Measurements from ENCODE around the gene NIPSNAP2.
"Not testable (repeated sequence)": the region's sequence is repeated elsewhere in the genome, so short reads cannot be mapped to it uniquely, and the experiment has no call there.

The NIPSNAP2 gene

GRCh38 chr7:55977831-55978230, 13.4 kb downstream of the NIPSNAP2 start:
- no peak for DNase-seq

GRCh38 chr7:55980266-55980665, 15.9 kb downstream of the NIPSNAP2 start:
- no peak for DNase-seq

DNA sequence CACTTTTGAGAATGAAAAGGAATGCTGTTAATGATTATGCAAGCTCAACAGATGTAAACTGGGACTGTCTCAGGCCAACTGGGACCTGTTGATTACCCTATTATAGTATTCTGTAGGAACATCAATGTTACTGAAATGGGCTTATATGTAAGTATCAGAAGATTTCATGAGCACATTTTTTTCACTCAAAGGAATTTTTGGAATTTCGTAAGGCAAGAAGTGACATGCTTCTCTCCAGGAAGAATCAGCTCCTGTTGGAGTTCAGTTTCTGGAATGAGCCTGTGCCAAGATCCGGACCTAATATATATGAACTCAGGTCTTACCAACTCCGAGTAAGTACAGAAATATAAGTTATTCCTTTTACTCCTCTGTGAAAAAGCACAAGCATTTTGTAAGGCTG, 19.2 kb downstream of the NIPSNAP2 start:
- DNase-seq, result no peak

GRCh38 chr7:55992346-55992745, 28.0 kb downstream of the NIPSNAP2 start:
- DNase-seq, result no peak

DNA sequence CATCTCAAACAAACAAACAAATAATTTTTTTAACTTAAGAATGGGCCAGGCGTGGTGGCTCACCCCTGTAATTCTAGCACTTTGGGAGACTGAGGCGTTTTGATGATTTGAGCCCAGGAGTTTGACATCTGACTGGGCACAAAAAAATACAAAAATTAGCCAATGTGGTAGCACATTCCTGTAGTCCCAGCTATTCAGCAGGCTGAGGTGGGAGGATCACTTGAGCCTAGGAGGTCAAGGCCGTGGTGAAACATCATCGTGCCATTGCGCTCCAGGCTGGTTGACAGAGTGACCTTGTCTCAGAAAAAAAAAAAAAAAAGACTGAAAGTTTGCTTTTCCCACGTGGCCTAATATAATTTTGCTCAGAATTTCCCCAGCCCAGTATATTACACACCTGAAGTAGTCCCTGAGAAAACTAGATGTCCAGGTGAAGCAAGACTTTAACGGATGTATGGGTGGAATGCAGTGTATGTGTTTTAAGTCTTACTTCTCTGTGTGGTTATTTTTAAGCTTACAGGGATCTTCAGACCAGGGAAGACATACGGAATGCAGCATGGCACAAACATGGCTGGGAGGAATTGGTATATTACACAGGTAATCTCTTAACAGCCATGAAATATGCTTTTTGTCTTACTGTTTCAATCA, 32.6 kb downstream of the NIPSNAP2 start:
- DNase-seq, result no peak

DNA sequence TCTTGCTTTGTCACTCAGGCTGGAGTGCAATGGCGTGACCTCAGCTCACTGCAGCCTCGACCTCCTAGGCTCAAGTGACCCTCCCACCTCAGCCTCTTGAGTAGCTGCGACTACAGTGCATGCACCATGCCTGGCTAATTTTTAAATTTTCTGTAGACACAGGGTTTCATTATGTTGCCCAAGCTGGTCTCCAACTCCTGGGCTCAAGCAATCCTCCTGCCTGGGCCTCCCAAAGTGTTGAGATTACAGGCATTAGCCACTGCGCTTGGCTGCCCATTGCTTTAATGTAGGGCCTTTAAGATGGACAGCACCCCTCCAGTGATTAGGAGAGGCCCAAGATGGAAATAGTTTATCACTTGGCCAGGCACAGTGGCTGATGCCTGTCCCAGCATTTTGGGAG, 39.4 kb downstream of the NIPSNAP2 start:
- DNase-seq, result no peak

DNA sequence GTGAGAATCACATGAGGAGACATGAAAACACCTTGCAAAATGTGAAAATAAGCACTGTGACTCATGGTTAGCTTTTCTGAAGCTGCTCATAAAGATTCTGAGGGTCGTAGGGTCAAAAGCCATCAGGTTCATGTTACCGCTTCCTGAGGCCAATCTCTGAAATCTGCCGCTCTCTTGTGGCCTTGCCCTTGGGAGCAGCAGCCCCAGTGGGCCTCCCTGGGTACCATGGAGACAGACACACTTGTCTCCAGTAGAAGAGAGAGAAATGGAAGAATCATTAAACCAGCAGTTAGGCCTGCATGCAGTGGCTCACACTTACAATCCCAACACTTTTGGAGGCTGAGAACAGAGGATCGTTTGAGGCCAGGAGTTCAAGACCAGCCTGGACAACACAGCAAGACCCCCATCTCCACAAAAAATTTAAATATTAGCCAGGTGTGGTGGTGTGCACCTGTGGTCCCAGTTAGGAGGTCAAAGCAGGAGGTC, 42.8 kb downstream of the NIPSNAP2 start:
- DNase-seq, result no peak

GRCh38 chr7:56007891-56008290, 43.5 kb downstream of the NIPSNAP2 start:
- DNase-seq, result no peak

GRCh38 chr7:56009695-56010094, 45.3 kb downstream of the NIPSNAP2 start:
- peak; percentile 95 for DNase-seq

- not testable (repeated sequence) for DNase-seq
Measured at GRCh38 chr7:56017015-56017414, 52.6 kb downstream of the NIPSNAP2 start.

DNA sequence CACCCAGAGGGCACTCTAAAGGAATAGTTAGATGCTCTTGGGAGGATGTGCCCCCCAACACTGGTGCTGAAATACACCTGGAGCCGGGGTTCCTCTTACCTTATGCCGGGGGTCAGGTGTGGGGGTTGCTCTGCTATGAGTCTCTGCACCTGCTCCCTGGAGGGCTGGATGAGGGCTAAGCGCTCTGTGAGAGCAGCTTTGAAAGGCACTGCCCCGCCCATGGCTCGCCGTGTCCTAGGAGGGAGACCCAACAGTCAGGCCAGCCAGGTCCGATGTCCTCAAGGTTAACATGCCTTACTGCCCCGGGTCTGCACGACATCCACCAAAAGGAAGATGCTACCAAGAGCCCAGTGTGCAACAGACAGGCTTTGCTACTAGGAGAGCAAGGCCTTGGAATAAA, 55.1 kb downstream of the NIPSNAP2 start:
- DNase-seq, result no peak

DNA sequence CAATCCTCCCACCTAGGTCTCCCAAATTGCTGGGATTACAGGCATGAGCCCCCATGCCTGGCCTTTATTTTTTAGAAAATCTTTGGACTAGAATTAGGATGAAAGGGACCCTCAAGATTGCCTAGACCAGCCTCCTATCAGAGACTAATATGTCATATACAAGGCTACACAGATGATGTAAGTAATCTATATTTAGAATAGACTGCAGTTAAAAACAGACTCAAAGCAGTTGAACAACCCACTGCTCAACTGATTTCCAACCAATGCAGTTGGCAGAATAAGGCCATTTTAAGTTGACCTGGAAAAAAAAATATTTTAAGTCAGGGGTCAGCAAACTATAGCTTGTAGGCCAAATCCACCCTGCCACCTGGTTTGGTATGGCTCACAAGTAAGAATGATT, 59.1 kb downstream of the NIPSNAP2 start:
- no peak for DNase-seq

DNA sequence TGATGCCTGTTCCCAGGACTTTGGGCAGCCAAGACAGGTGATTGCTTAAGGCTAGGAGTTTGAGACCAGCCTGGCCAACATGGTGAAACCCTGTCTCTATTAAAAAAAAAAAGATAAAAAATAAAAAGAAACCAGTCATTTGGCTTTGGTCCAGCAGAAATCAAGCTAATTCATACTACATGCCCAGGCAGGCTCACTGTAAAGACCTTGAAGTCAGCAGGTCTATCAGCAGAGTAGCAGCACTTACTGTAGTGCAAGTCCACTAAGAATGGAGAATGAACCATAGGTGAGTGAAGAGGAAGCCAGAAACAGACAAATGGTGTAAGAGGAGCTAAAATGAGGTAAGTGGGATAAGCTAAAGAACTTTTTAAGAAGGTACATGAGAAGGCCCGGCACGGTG, 62.2 kb downstream of the NIPSNAP2 start:
- no peak for DNase-seq

DNA sequence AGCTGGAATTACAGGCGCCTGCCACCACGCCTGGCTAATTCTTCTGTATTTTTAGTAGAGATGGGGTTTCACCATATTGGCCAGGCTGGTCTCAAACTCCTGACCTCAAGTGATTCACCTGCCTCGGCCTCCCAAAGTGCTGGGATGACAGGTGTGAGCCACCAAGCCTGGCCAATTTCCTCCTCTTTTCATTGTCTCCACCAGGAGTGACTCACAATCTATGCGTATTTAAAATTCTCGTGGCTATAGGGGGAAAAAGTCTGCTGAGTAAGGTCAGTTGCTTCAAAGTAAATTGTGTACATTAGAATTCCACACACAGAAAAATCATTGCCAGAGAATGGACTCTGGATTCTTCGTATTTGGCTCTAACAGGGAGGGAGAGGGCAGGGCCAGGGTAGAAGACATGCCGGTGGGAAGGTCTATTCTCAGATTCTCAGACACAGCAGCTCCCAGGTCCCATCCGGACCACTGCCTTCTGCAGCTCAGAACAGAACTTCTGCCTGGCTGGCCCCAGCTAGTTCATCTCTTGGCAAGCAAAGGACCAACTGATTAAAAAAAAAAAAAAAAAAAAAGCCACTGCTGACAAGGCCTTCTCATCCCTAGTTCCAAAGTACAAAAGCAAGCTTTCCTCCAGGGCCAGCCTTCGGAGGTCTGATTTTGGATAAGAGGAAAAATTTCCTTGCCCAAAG, 64.7 kb downstream of the NIPSNAP2 start:
- DNase-seq, result no peak

DNA sequence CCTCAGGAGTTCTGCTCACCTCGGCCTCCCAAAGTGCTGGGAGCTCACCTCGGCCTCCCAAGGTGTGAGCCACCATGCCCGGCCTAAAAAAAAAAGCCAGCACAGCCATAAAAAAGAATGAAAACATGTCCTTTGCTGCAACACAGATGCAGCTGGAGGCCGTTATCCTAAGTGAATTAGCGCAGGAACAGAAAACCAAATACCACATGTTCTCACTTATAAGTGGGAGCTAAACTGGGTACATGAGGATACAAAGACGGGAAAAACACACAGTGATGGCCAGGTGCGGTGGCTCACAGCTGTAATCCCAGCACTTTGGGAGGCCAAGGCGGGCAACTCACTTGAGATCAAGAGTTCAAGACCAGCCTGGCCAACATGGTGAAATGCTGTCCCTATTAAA, 66.0 kb downstream of the NIPSNAP2 start:
- no peak for DNase-seq

- not testable (repeated sequence) for DNase-seq
Measured at GRCh38 chr7:56031556-56031955, 67.2 kb downstream of the NIPSNAP2 start.

- not testable (repeated sequence) for DNase-seq
Measured at GRCh38 chr7:56032578-56032977, 68.2 kb downstream of the NIPSNAP2 start.

GRCh38 chr7:56033671-56034432, 69.5 kb downstream of the NIPSNAP2 start:
- DNase-seq, result peak; percentile 99

- no peak for DNase-seq
Measured at GRCh38 chr7:56040730-56041129, 76.3 kb downstream of the NIPSNAP2 start.

DNA sequence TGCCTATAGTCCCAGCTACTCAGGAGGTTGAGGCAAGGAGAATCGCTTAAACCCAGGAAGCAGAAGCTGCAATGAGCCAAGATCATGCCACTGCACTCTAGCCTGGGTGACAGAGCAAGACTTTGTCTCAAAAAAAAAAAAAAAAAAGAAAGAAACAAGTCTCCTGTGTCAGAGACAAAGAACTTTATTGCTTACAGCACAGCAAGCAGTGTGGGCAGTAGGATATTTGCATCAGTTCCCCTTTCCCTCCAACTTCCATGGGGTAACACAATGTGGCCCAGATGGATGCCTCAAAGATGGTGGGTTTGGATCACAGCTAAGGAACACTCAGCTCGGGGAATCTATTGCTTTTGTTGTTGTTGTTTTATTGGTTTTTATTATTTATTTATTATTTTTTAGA, 81.4 kb downstream of the NIPSNAP2 start:
- not testable (repeated sequence) for DNase-seq

DNA sequence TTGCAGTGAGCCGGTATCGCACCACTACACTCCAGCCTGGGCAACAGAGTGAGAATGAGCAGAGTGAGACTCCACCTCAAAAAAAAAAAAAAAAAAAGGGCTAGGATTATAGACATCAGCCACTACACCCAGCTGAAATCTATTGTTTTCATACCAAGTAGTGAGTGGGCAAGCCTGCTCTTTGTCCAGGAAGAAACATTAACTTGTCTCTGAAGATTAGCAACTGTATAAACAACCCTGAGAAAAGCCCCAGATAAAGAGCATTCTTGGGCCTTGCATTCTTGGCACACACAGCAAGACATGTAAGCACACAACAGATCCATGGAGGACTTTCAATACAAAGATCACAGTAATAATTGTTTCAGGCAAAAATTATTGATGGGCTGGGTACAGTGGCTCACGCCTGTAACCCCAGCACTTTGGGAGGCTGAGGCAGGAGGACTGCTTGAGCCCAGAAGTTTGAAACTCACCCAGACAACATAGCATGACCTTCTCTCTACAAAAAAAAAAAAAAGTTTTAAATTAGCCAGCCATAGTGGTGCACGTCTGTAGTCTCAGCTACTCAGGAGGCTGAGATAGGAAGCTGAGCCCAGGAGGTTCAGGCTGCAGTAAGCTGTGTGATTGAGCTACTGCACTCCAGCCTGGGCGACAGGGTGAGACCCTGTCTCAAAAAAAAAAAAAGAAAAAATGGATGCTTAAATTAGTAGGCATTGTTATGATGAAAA, 82.5 kb downstream of the NIPSNAP2 start:
- DNase-seq, result no peak

DNA sequence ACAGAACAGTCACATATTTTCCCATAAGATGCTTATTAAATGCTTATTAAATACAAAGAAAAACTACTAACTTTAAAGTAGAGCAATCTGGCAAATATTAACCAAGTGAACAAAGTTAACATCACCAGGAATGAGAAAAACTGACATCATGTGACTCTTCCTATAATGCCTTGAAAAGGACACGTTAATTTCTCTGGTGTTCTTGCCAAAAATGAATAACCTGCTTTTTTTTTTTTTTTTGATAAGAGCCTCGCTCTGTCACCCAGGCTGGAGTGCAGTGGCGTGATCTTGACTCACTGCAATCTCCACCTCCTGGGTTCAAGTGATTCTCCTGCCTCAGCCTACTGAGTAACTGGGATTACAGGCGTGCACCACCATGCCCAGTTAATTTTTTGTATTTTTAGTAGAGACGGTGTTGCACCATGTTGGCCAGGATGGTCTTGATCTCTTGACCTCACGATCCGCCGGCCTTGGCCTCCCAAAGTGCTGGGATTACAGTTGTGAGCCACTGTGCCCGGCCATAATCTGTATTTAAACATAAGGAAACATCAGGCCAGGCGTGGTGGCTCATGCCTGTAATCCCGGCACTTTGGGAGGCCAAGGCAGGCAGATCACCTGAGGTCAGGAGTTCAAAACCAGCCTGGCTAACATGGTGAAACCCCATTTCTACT, 83.2 kb downstream of the NIPSNAP2 start:
- DNase-seq, result not testable (repeated sequence)

GRCh38 chr7:56048245-56048644, 83.9 kb downstream of the NIPSNAP2 start:
- no peak for DNase-seq
